Testis (tissue), 3 donors: Measurements from ENCODE around the gene TRUB2. TPM values are rescaled to one million over a fixed set of nuclear protein-coding genes. Genes with fewer than 3 reads are reported as not detected.
A peak's percentile ranks its signal among the peaks of the same experiment; 100 is the strongest.
"Not testable (repeated sequence)": the region's sequence is repeated elsewhere in the genome, so short reads cannot be mapped to it uniquely, and the experiment has no call there.

Experiments used
- DNase-seq: peaks from one replicate; pipeline ENCODE4 v3.0.0-alpha.2; 2019
- H3K27ac ChIP-seq, 2 donors: fragments of 200-600 bp; sonication (generic); one replicate each; pipeline ENCODE4 v1.5.1; 2019
- H3K27me3 ChIP-seq: fragments of 200-600 bp; sonication (generic); one replicate; pipeline ENCODE4 v1.5.1; 2019
- H3K36me3 ChIP-seq: fragments of 200-600 bp; sonication (generic); one replicate; pipeline ENCODE4 v1.5.1; 2017; ENCODE audit warnings: low read depth; ENCODE audit errors: missing control alignments
- H3K4me1 ChIP-seq: fragments of 200-600 bp; sonication (generic); one replicate; pipeline ENCODE4 v1.5.1; 2019
- H3K4me3 ChIP-seq, 2 donors: fragments of 200-600 bp; sonication (generic); one replicate each; pipeline ENCODE4 v1.5.1; 2017 to 2019
- H3K9me3 ChIP-seq: fragments of 200-600 bp; sonication (generic); one replicate; pipeline ENCODE4 v1.5.1; 2017
- CTCF ChIP-seq, 3 experiments: fragments of 450-650 bp in 2 of 3; fragments of 200-600 bp in 1 of 3; sonication (generic) in 1 of 3; IDR thresholded peaks; one replicate each; pipeline ENCODE4 v1.5.1; 2016 to 2019; ENCODE audit warnings: antibody characterized with exemption in 3 of 3, mild to moderate bottlenecking in 2 of 3, moderate library complexity in 1 of 3
- POLR2A ChIP-seq: fragments of 450-650 bp; IDR thresholded peaks from one replicate; pipeline ENCODE4 v1.6.1; 2017; ENCODE audit warnings: antibody characterized with exemption, mild to moderate bottlenecking, moderate library complexity
- WGBS, 2 donors: methylation state at CpG; one replicate each; pipeline ENCODE4 v1.1.5; 2018; 5-methylcytosine and 5-hydroxymethylcytosine counted together
- intact Hi-C: fragments of 100-400 bp; cut with DNase I; formaldehyde crosslinking; loops from one replicate; pipeline ENCODE4 v1.15.1; 2023; ENCODE audit warnings: low total_unique reads
- polyA plus RNA-seq: library from polyadenylated mRNA; stranded (reverse); fragments of 350-450 nt; fragmentation: Illumina TruSeq; extraction: RNeasy Lipid Tissue Mini Kit (QIAGEN cat#74804); gene quantifications from one replicate; pipeline ENCODE4 v1.2.3, GENCODE V29; 2014; ENCODE audit warnings: low read depth, low replicate concordance; ENCODE audit not compliant: insufficient read depth
- total RNA-seq, 2 donors: library from RNA; depleted of rRNA; stranded (reverse); fragments of >200 nt; gene quantifications; one replicate each; pipeline ENCODE4 v1.2.3, GENCODE V29; 2016

The TRUB2 gene
- total and polyA plus RNA-seq, 3 donors from 2014 or later = 14.6 to 29.7 (median 15.0) TPM

GRCh38 chr9:128280084-128280622 lies 42.1 kb downstream of the TRUB2 start:
- Histone ChIP-seq H3K4me3 (no peak overlapping the region), H3K27ac (no peak overlapping the region), H3K36me3 (no peaks in the 10 kb centered on the region), H3K27me3 (no peaks in the 10 kb centered on the region), H3K9me3 (no peaks in the 10 kb centered on the region), H3K4me1 (no peaks in the 10 kb centered on the region)
- WGBS, 2 donors = 90 to 95% methylated on average over 5 of the region's 5 CpGs
- intact Hi-C loops = no loop called here
- no peak for DNase-seq
- TF ChIP-seq CTCF (IDR thresholded peaks at IDR 0.05) (no peak), POLR2A (no peak)

GRCh38 chr9:128279088-128280073 lies 42.9 kb downstream of the TRUB2 start:
- H3K4me3 ChIP-seq, H3K27me3 ChIP-seq, H3K36me3 ChIP-seq, intact Hi-C loops, H3K27ac ChIP-seq, H3K4me1 ChIP-seq, H3K9me3 ChIP-seq: not testable (repeated sequence)
- DNase-seq = peak; percentile 33
- 61 to 65% methylated on average over 22 of the region's 22 CpGs for WGBS, 2 donors

GRCh38 chr9:128276574-128277270 lies 45.5 kb downstream of the TRUB2 start:
- H3K27me3 ChIP-seq = no peaks in the 10 kb centered on the region
- intact Hi-C loops = no loop called here
- H3K4me1 ChIP-seq = peaks cover 7% of the 10 kb centered on the region
- no peaks in the 10 kb centered on the region for H3K9me3 ChIP-seq
- peak; percentile 38 for DNase-seq
- H3K4me3 ChIP-seq = peak overlapping the region; percentile 76 to 89
- 2 to 6% methylated on average over 23 of the region's 23 CpGs for WGBS, 2 donors
- H3K36me3 ChIP-seq = no peaks in the 10 kb centered on the region
- TF ChIP-seq CTCF (IDR thresholded peaks at IDR 0.05) (no peak), POLR2A (no peak)
- peak overlapping the region; percentile 77 to 83 for H3K27ac ChIP-seq

- H3K4me3 ChIP-seq = peak within 1 kb of the TSS; percentile 76 to 89
- WGBS, 2 donors = 0 to 1% methylated on average over 30 to 38 of the region's 38 CpGs
- intact Hi-C loops = no loop called here
- H3K9me3 ChIP-seq = no peaks in the 10 kb centered on the region
- H3K27me3 ChIP-seq = no peaks in the 10 kb centered on the region
- no peaks in the 10 kb centered on the region for H3K36me3 ChIP-seq
- peak within 1 kb of the TSS; percentile 83 to 88 for H3K27ac ChIP-seq
- TF ChIP-seq POLR2A (peak; percentile 90), CTCF (IDR thresholded peaks at IDR 0.05) (no peak)
- H3K4me1 ChIP-seq = peaks cover 7% of the 10 kb centered on the region
- peak; percentile 100 for DNase-seq
Observed at GRCh38 chr9:128276008-128276573, 46.2 kb downstream of the TRUB2 start, which contains the start of gene SWI5. TSS of gene SWI5 (plus strand) at chr9:128276276.
